ENCODE measurements around the gene SLC1A4.
"Not testable (repeated sequence)": the region's sequence is repeated elsewhere in the genome, so short reads cannot be mapped to it uniquely, and the experiment has no call there.

The SLC1A4 gene

DNA sequence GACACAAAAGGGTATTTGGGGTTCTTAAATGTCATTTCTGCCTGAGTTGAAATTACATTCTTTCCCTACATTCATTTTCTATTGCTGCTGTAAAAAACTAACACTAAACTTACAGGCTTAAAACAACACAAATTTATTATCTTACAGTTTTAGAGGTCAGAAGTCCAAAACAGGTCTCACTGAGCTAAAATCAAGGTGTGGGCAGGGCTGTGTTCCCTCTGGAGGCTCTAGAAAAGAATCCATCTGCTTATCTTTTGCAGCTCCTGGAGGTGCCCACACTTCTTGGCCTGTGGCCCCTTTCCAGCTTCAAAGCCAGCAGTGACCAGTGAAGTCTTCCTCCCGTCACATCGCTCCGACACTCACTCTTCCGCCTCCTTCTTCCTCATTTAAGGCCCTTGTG lies 23.2 kb upstream of the SLC1A4 start:
- no peak for DNase-seq

- no peak for DNase-seq
Observed at GRCh38 chr2:64966839-64967238, 22.4 kb upstream of the SLC1A4 start.

GRCh38 chr2:64967601-64968000 lies 21.6 kb upstream of the SLC1A4 start:
- DNase-seq: no peak

DNA sequence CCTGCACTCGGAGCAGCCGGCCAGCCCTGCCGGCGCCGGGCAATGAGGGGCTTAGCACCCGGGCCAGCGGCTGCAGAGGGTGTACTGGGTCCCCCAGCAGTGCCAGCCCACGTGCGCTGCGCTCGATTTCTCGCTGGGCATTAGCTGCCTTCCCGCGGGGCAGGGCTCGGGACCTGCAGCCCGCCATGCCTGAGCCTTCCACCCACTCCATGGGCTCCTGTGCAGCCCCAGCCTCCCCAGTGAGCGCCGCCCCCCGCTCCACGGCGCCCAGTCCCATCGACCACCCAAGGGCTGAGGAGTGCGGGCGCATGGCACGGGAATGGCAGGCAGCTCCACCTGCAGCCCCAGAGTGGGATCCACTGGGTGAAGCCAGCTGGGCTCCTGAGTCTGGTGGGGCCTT lies 20.1 kb upstream of the SLC1A4 start:
- DNase-seq: not testable (repeated sequence)

DNA sequence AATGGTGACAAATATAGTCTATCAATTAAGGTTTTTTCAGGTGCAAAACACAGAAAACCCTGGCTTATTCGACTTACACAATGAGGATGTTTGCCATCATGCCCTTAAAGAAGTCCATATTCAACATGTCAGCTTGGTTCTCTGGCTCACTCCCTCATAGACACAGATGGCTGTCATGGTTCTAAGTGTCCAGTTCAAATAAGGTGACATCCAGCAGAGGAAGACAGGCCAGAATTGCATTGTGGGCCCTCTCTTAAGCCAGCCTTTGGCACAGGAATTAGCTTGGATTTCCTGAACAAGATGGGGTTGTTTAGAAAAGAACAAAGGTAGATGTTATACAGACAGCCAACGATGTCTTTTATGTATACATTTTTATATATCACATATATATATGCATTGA lies 18.7 kb upstream of the SLC1A4 start:
- DNase-seq: no peak

- no peak for DNase-seq
Observed at GRCh38 chr2:64972426-64972825, 16.8 kb upstream of the SLC1A4 start.

DNA sequence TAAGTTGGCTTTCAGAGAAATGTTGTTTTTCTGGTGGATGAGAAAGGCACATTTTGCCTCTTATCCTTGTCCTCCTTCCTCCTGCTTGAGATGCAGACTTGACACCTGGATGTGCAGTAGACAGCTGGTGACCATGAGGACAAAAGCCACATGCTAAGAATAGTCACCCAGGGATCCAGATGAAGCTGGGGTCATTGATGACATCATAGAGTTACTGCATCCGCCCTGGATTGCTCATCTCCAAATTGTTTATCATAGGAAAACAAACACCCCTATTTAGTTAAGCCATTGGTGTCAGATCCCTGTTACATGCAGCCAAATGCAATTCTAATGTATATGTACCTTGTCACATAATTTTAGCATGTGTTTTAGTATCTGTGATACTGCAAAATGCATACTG lies 16.3 kb upstream of the SLC1A4 start:
- DNase-seq: no peak

GRCh38 chr2:64975232-64975821 lies 13.9 kb upstream of the SLC1A4 start:
- DNase-seq: no peak

DNA sequence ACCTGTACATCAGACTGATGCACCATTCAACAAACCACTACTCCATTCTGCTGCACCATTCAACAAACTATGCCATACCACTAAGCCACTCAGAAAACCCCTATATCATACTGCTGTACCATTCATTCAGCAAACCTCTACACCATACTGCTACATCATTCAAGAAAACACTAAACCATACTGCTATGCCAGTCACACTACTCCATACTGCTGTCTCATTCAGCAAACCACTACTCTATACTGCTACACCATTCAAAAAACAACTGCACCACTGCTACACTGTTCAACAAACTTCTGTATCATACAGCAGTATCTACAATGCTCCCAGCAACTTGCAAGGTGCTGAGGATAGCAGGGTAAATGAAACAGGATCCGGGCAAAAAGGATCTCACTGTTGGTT lies 12.9 kb upstream of the SLC1A4 start:
- DNase-seq: no peak

- DNase-seq: no peak
Observed at GRCh38 chr2:64978514-64979268, 10.5 kb upstream of the SLC1A4 start.

- DNase-seq: no peak
Observed at GRCh38 chr2:64979744-64980143, 9.5 kb upstream of the SLC1A4 start.

- no peak for DNase-seq
Observed at GRCh38 chr2:64980183-64980582, 9.0 kb upstream of the SLC1A4 start.

DNA sequence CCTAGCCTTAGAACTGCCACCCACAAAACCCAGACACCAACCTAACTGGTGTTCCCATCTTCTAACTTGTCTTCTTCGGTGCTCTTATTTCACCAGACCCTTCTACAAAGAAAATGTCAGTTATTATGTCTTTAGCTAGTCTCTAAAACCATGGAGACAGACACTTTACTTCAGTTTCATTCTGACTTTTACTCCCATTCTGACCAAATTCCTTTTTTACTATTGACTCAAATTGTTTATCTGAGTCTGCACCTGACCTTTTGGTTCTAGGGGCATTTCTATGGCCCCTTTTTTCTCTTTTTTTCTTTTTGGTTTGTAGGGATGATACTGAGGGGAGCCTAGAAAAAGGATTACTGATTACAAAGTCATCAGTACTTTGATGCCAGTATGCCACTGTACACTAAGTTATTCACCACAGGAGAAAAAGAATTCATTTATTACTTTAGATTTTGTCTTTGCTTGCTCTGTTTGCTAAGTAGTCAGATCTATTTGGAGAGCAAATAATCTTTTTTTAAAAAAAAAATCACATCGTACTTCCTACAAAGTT lies 6.8 kb upstream of the SLC1A4 start:
- DNase-seq: no peak

- DNase-seq: no peak
Observed at GRCh38 chr2:64982932-64983331, 6.3 kb upstream of the SLC1A4 start.

DNA sequence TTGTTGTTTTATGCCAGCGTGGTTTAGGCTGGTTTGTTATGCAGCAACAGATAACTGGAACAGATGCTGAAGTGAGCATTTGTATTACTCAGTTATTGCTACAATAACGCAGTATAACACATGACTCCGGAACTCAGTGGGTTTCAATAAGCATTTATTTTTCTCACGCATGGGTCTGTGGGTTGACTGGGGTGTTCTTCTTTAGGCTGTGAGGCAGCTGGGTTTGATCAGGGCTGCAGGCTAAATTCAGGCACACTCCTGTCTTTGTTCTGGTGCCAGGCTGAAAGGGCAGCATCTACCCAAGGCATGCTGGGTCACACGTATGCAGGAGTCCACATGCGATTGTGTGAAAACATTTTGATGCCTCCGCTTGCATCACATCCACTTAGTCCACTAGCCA lies 3.8 kb upstream of the SLC1A4 start:
- DNase-seq: no peak

GRCh38 chr2:64987001-64987955 lies 1.9 kb upstream of the SLC1A4 start:
- DNase-seq: no peak

DNA sequence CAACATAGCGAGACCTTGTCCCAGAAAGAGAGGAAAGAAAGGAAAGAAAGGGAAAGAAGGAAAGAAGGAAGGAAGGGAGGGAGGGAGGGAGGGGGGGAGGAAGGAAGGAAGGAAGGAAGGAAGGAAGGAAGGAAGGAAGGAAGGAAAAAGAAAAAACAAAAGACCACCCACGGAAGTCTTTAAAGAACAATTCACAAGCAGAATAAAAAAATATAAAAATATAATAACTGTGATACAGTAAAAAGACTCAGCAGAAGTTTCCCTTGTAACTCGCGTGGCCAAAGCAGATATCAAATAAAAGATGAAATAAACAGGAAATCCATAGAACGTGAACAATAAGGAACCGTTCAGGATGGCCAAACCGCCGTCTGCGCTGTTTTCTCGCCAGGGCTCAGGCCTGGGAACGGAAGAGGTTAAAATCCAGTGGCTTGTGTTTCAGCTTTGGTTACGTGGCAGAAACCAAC lies 1.2 kb upstream of the SLC1A4 start:
- no peak for DNase-seq

DNA sequence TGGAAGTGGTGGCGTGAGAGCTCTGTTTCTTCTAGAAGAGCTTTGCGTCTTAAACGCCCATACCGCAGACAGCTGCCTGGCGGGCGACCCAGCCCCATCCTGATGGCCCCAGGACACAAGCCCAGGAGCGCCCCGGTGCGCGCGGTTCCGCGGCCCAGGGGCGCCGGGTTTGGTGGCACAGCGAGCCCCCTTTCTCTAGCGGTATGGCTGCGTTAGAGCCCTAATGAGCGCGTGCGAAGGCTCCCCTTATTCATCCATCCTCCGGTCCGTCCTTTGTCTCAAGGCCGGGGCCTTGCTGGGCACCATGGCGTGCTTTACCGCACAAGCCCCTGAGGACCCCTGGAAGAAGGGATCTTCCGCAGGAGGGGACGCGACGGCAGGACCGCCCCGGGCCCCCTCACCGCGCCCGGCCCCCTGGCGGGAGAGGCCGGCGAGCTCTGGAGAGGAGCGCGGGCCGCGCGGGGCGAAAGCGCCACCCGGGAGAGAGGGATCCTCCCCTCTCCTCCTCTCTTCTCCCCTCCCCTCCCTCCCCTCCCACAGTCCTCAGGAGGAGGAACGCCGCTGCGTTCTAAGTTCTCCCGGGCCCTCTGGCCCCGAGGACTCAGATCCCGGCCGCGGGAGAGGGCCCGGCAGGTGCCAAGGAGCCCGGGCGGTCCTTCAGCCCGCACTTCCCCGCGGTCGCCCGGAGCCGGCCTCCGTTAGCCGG lies 626 bp upstream of the SLC1A4 start:
- peak; percentile 12 for DNase-seq

GRCh38 chr2:64989982-64990614 lies 899 bp downstream of the SLC1A4 start:
- DNase-seq: no peak

DNA sequence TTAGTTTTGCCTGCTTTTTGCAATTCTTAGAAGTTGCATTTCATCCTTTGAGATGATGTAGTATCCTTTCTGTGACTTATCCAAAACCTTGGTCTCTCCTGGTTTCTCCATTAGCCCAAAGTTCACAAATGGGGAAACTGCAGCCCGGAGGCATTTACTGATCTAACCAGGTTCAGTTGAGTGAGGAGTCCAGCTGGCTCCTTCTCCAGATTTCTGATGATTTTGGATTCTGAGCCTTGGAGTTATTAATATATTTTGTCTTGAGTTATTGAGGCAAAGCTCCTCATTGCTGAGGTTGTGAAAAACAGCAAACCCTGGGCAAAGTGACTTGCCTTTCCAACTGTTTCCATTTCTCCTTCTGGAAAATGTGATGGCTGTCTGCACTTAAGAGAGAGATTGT lies 1.7 kb downstream of the SLC1A4 start:
- no peak for DNase-seq

- DNase-seq: no peak
Observed at GRCh38 chr2:64992218-64992617, 3.0 kb downstream of the SLC1A4 start.

GRCh38 chr2:64992990-64993389 lies 3.8 kb downstream of the SLC1A4 start:
- no peak for DNase-seq
